Measurements from ENCODE around the gene EBF4.
"Not testable (repeated sequence)": the region's sequence is repeated elsewhere in the genome, so short reads cannot be mapped to it uniquely, and the experiment has no call there.

The EBF4 gene

DNA sequence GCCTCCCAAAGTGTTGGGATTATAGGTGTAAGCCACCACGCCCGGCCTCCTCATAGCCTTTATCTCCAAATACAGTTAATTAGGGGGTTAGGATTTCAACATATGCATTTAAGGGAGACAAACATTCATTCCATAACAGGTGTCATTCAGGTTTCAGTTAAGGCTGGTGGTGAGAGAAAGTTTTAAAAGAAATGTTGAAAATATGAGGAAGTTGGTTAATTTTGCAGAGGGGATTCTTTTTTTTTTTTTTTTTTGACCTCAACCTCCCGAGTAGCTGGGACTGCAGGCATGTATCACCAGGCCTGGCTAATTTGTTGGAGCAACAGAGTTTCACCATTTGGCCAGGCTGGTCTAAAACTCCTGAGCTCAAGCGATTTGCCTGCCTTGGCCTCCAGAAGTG is 12.5 kb upstream of the EBF4 start:
- H3K9ac ChIP-seq (ENCODE audit: low read length) = no peak overlapping the region
- H2BK15ac ChIP-seq (ENCODE audit: low read depth, poor library complexity, severe bottlenecking) = no peak overlapping the region
- no peak overlapping the region for H2BK120ac ChIP-seq (ENCODE audit: low read depth, low read length)
- 68% methylated on average over 2 of the region's 4 CpGs for WGBS
- H3K18ac ChIP-seq (ENCODE audit: low read depth in 1 of 2, low read length in 2 of 2) = no peak overlapping the region
- H3K27ac ChIP-seq (ENCODE audit: low read length, poor library complexity, severe bottlenecking) = no peak overlapping the region
- no peak overlapping the region for H3K23ac ChIP-seq (ENCODE audit: low read length in 2 of 2)
- H3K4me3 ChIP-seq (ENCODE audit: insufficient read depth in 1 of 2, low read depth in 1 of 2, low read length in 2 of 2) = no peak overlapping the region
- no peak overlapping the region for H2BK5ac ChIP-seq (ENCODE audit: low read depth, low read length, poor library complexity, severe bottlenecking)
- no peak overlapping the region for H2AK5ac ChIP-seq (ENCODE audit: low read length, severe bottlenecking)
- no peak overlapping the region for H3K4me2 ChIP-seq (ENCODE audit: low read length, poor library complexity, severe bottlenecking)
- no peaks in the 10 kb centered on the region for H3K36me3 ChIP-seq (ENCODE audit: control insufficient read depth in 1 of 2, insufficient read depth in 2 of 2, low read depth in 1 of 2, low read length in 2 of 2)
- no peak overlapping the region for H3K14ac ChIP-seq (ENCODE audit: low read length in 2 of 2)
- H3K4ac ChIP-seq (ENCODE audit: low read depth in 1 of 2, low read length in 2 of 2) = no peak overlapping the region
- peaks cover 3% of the 10 kb centered on the region for H3K9me3 ChIP-seq (ENCODE audit: control insufficient read depth, low read length)
- no peak overlapping the region for H2BK12ac ChIP-seq (ENCODE audit: low read length in 2 of 2)
- H3K79me1 ChIP-seq (replicated peaks; ENCODE audit: low read length, poor library complexity, severe bottlenecking) = no peaks in the 10 kb centered on the region
- no peak overlapping the region for H4K8ac ChIP-seq (ENCODE audit: low read length)
- H4K91ac ChIP-seq (ENCODE audit: low read length) = no peak overlapping the region
- H2AFZ ChIP-seq (ENCODE audit: low read depth, low read length) = no peak overlapping the region
- peaks cover 36 to 47% of the 10 kb centered on the region in 2 experiments for H3K27me3 ChIP-seq (ENCODE audit: control insufficient read depth in 1 of 2, insufficient read depth in 1 of 2, low read length in 2 of 2)
- DNase-seq = no peak
- H3K4me1 ChIP-seq (ENCODE audit: control insufficient read depth, insufficient read depth, low read depth, low read length) = no peaks in the 10 kb centered on the region

DNA sequence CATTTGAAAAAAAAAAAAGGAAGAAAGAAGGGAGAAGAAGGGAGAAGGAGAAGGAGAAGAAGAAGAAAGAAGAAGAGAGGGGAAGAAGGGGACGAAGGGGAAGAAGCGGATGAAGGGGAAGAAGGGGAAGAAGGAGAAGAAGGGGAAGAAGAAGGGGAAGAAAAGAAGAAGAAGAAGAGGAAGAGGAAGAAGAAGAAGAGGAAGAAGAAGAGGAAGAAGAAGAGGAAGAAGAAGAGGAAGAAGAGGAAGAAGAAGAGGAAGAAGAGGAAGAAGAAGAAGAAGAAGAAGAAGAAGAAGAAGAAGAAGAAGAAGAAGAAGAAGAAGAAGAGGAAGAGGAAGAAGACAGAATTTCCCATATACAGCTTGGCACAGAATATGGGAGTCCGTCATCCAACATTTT is 10.5 kb upstream of the EBF4 start:
- H3K79me1 ChIP-seq (replicated peaks; ENCODE audit: low read length, poor library complexity, severe bottlenecking); H3K14ac ChIP-seq (ENCODE audit: low read length in 2 of 2); H2BK15ac ChIP-seq (ENCODE audit: low read depth, poor library complexity, severe bottlenecking); H3K36me3 ChIP-seq (ENCODE audit: control insufficient read depth in 1 of 2, insufficient read depth in 2 of 2, low read depth in 1 of 2, low read length in 2 of 2); H2AFZ ChIP-seq (ENCODE audit: low read depth, low read length); H3K9me3 ChIP-seq (ENCODE audit: control insufficient read depth, low read length); H4K8ac ChIP-seq (ENCODE audit: low read length); H3K23ac ChIP-seq (ENCODE audit: low read length in 2 of 2); H3K4me2 ChIP-seq (ENCODE audit: low read length, poor library complexity, severe bottlenecking); H2BK120ac ChIP-seq (ENCODE audit: low read depth, low read length); H3K27ac ChIP-seq (ENCODE audit: low read length, poor library complexity, severe bottlenecking); H2AK5ac ChIP-seq (ENCODE audit: low read length, severe bottlenecking); H4K91ac ChIP-seq (ENCODE audit: low read length); H3K4me3 ChIP-seq (ENCODE audit: insufficient read depth in 1 of 2, low read depth in 1 of 2, low read length in 2 of 2); DNase-seq; H2BK5ac ChIP-seq (ENCODE audit: low read depth, low read length, poor library complexity, severe bottlenecking); H2BK12ac ChIP-seq (ENCODE audit: low read length in 2 of 2); H3K18ac ChIP-seq (ENCODE audit: low read depth in 1 of 2, low read length in 2 of 2); H3K9ac ChIP-seq (ENCODE audit: low read length); H3K4me1 ChIP-seq (ENCODE audit: control insufficient read depth, insufficient read depth, low read depth, low read length); H3K4ac ChIP-seq (ENCODE audit: low read depth in 1 of 2, low read length in 2 of 2): not testable (repeated sequence)
- H3K27me3 ChIP-seq (ENCODE audit: control insufficient read depth in 1 of 2, insufficient read depth in 1 of 2, low read length in 2 of 2) = peaks cover 50 to 61% of the 10 kb centered on the region in 2 experiments
- 51% methylated on average over 2 of the region's 3 CpGs for WGBS

DNA sequence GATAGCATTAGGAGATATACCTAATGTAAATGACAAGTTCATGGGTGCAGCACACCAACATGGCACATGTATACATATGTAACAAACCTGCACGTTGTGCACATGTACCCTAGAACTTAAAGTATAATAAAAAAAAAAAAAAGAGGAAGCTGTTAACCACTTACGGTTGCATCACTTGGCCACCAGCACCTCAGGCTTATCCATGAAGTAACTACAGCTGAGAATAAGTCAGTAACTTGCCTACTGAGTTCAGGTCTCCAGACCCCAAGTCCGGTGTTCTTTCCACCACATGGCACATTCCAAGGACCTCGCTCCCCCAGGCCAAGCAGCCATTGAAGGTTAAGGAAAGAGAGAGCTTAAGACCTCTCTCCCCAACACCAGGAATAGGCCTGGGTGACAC is 7.8 kb upstream of the EBF4 start:
- H3K27ac ChIP-seq (ENCODE audit: low read length, poor library complexity, severe bottlenecking) = not testable (repeated sequence)
- H3K27me3 ChIP-seq (ENCODE audit: control insufficient read depth in 1 of 2, insufficient read depth in 1 of 2, low read length in 2 of 2) = peaks cover 57 to 66% of the 10 kb centered on the region in 2 experiments

DNA sequence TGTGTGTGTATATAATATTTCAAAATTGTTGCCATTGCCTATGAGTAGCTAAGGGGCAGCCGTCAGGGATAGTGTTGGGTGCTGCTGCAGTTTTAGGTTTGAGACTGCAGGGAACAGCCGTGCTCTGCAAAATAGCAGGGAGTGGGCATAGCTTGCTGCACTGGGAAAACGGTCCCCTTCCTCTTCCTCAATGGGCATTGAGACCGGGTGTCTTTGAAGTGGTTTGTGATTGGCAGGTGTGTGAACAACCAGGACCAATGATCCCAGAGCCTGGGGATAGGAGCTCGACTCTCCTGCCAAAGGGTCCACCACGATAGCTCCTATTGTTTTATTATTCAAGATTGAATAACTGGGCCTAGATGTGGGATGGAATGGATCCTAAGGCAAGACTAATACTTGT is 5.1 kb upstream of the EBF4 start:
- Histone ChIP-seq H2AFZ (ENCODE audit: low read depth, low read length) (no peak overlapping the region), H3K14ac (ENCODE audit: low read length in 2 of 2) (no peak overlapping the region), H2BK120ac (ENCODE audit: low read depth, low read length) (no peak overlapping the region), H3K27ac (ENCODE audit: low read length, poor library complexity, severe bottlenecking) (no peak overlapping the region), H3K4ac (ENCODE audit: low read depth in 1 of 2, low read length in 2 of 2) (no peak overlapping the region), H3K4me2 (ENCODE audit: low read length, poor library complexity, severe bottlenecking) (no peak overlapping the region), H2BK15ac (ENCODE audit: low read depth, poor library complexity, severe bottlenecking) (no peak overlapping the region), H3K79me1 (replicated peaks; ENCODE audit: low read length, poor library complexity, severe bottlenecking) (no peaks in the 10 kb centered on the region), H2AK5ac (ENCODE audit: low read length, severe bottlenecking) (no peak overlapping the region), H3K36me3 (ENCODE audit: control insufficient read depth in 1 of 2, insufficient read depth in 2 of 2, low read depth in 1 of 2, low read length in 2 of 2) (no peaks in the 10 kb centered on the region), H3K27me3 (ENCODE audit: control insufficient read depth in 1 of 2, insufficient read depth in 1 of 2, low read length in 2 of 2) (peaks cover 68 to 74% of the 10 kb centered on the region in 2 experiments), H3K9ac (ENCODE audit: low read length) (peak overlapping the region; percentile 19), H4K91ac (ENCODE audit: low read length) (no peak overlapping the region), H3K18ac (ENCODE audit: low read depth in 1 of 2, low read length in 2 of 2) (no peak overlapping the region), H4K8ac (ENCODE audit: low read length) (no peak overlapping the region), H2BK12ac (ENCODE audit: low read length in 2 of 2) (no peak overlapping the region), H2BK5ac (ENCODE audit: low read depth, low read length, poor library complexity, severe bottlenecking) (no peak overlapping the region), H3K4me3 (ENCODE audit: insufficient read depth in 1 of 2, low read depth in 1 of 2, low read length in 2 of 2) (no peak overlapping the region), H3K9me3 (ENCODE audit: control insufficient read depth, low read length) (no peaks in the 10 kb centered on the region), H3K23ac (ENCODE audit: low read length in 2 of 2) (no peak overlapping the region), H3K4me1 (ENCODE audit: control insufficient read depth, insufficient read depth, low read depth, low read length) (peaks cover 5% of the 10 kb centered on the region)
- no peak for DNase-seq
- WGBS = 81% methylated on average over 5 of the region's 6 CpGs

More for the DNA sequence above, 7.8 kb upstream of the EBF4 start:
- not testable (repeated sequence) for H3K79me1 ChIP-seq (replicated peaks; ENCODE audit: low read length, poor library complexity, severe bottlenecking); H3K36me3 ChIP-seq (ENCODE audit: control insufficient read depth in 1 of 2, insufficient read depth in 2 of 2, low read depth in 1 of 2, low read length in 2 of 2); H2AFZ ChIP-seq (ENCODE audit: low read depth, low read length); H3K18ac ChIP-seq (ENCODE audit: low read depth in 1 of 2, low read length in 2 of 2); H2BK5ac ChIP-seq (ENCODE audit: low read depth, low read length, poor library complexity, severe bottlenecking); H3K14ac ChIP-seq (ENCODE audit: low read length in 2 of 2); H2AK5ac ChIP-seq (ENCODE audit: low read length, severe bottlenecking); H2BK12ac ChIP-seq (ENCODE audit: low read length in 2 of 2); H4K91ac ChIP-seq (ENCODE audit: low read length); H3K23ac ChIP-seq (ENCODE audit: low read length in 2 of 2); H4K8ac ChIP-seq (ENCODE audit: low read length); H3K9ac ChIP-seq (ENCODE audit: low read length); H3K4me2 ChIP-seq (ENCODE audit: low read length, poor library complexity, severe bottlenecking); DNase-seq; H2BK120ac ChIP-seq (ENCODE audit: low read depth, low read length); H3K9me3 ChIP-seq (ENCODE audit: control insufficient read depth, low read length); H2BK15ac ChIP-seq (ENCODE audit: low read depth, poor library complexity, severe bottlenecking); H3K4me1 ChIP-seq (ENCODE audit: control insufficient read depth, insufficient read depth, low read depth, low read length); H3K4ac ChIP-seq (ENCODE audit: low read depth in 1 of 2, low read length in 2 of 2); H3K4me3 ChIP-seq (ENCODE audit: insufficient read depth in 1 of 2, low read depth in 1 of 2, low read length in 2 of 2)
- 100% methylated on average over 2 of the region's 4 CpGs for WGBS
